Measurements from ENCODE around the gene LRRC8E. TPM values are rescaled to one million over a fixed set of nuclear protein-coding genes. Genes with fewer than 3 reads are reported as not detected.
A peak's percentile ranks its signal among the peaks of the same experiment; 100 is the strongest.

Gene LRRC8E
- total RNA-seq, 3 donors from 2014 or later: 1.4 to 15.1 (median 6.6) TPM

DNA sequence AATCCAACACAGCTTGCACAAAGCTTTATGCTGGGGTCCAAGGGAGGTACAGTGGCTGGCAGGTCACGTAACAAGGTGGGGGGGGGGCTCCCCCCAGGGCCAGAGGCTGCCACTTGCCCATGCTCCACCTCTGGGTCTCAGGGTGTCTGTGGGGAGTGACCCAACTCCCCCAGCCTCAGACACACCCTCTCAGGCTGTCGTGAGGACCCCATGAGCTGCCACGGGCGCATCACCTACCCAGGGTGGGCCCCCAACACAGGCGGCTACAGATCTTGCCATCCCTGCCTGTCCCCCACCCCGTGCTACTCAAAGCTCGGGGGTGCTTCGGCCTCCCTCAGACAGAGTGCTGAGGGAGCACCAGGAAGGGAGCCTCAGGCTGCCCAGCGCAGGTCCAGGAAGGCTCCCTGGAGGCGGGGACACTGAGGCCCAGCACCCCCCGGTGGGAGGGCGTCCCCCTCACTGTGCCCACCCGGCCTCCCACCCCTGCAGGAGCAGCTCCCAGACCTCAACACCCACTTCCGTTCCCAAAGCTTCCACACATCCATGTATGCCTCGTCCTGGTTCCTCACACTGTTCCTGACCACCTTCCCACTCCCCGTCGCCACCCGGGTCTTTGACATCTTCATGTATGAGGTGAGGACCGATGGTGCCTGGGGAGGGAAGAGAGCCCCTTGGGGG is 37.2 kb upstream of the LRRC8E start:
- intact Hi-C loops (cut with DNase I; ENCODE audit: low total_unique reads): loop anchor here (5.0 kb wide), 1 partner anchor 51 kb away; the partner anchor contains the start of gene MAP2K7
- DNase-seq (ENCODE audit: low spot score in 2 of 2): no peak
- no peak for TF ChIP-seq POLR2A (IDR thresholded peaks at IDR 0.05)
- no peak for TF ChIP-seq POLR2AphosphoS5 (IDR thresholded peaks at IDR 0.05)
- TF ChIP-seq, protein P1, sequence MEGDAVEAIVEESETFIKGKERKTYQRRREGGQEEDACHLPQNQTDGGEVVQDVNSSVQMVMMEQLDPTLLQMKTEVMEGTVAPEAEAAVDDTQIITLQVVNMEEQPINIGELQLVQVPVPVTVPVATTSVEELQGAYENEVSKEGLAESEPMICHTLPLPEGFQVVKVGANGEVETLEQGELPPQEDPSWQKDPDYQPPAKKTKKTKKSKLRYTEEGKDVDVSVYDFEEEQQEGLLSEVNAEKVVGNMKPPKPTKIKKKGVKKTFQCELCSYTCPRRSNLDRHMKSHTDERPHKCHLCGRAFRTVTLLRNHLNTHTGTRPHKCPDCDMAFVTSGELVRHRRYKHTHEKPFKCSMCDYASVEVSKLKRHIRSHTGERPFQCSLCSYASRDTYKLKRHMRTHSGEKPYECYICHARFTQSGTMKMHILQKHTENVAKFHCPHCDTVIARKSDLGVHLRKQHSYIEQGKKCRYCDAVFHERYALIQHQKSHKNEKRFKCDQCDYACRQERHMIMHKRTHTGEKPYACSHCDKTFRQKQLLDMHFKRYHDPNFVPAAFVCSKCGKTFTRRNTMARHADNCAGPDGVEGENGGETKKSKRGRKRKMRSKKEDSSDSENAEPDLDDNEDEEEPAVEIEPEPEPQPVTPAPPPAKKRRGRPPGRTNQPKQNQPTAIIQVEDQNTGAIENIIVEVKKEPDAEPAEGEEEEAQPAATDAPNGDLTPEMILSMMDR (IDR thresholded peaks at IDR 0.05): no peak
- Histone ChIP-seq H3K4me1 (peaks cover 0 to 5% of the 10 kb centered on the region in 2 donors), H3K27ac (no peak overlapping the region), H3K9me3 (no peaks in the 10 kb centered on the region), H3K4me3 (no peak overlapping the region), H3K27me3 (no peaks in the 10 kb centered on the region), H3K36me3 (no peaks in the 10 kb centered on the region)

DNA sequence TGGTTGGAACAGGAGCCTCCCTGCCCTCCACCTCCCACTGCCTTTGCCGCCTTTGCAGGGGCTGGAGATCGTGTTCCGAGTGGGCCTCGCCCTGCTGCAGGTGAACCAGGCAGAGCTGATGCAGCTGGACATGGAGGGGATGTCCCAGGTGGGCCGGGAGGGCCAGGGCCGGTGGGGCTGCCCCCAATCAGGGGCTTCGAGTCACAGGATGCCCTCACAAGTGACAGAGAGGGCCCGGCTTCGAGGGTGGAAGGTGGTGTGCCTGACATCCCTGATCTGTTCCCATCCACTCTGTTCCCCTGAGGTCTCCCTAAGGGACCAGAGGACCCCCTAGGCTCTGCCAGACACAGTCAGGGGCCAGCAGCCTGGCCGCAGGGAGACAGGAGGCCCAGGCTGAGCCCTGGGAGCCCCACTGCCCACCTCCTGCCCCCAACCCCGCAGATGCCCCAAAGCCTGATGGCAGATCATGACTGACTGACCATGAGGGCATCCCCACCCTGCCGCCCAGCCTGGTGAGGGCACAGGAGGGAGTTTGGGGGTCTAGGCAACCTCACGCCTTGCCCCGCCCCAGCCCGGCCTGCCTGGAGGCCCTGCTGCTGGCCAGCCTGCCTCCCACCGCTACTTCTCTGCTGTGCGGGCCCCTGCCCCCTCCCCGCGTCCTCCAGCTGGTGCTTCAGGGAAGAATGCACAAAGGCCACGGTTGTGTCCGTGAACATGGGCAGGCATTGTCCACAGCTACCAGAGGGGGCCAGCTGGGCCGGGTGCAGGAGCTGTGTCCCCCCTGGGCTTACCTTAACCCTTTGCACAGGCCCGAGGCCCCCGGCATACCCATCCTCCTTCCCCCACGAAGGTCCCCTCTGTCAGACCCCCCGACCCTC is 36.4 kb upstream of the LRRC8E start:
- no peak for DNase-seq (ENCODE audit: low spot score in 2 of 2)

DNA sequence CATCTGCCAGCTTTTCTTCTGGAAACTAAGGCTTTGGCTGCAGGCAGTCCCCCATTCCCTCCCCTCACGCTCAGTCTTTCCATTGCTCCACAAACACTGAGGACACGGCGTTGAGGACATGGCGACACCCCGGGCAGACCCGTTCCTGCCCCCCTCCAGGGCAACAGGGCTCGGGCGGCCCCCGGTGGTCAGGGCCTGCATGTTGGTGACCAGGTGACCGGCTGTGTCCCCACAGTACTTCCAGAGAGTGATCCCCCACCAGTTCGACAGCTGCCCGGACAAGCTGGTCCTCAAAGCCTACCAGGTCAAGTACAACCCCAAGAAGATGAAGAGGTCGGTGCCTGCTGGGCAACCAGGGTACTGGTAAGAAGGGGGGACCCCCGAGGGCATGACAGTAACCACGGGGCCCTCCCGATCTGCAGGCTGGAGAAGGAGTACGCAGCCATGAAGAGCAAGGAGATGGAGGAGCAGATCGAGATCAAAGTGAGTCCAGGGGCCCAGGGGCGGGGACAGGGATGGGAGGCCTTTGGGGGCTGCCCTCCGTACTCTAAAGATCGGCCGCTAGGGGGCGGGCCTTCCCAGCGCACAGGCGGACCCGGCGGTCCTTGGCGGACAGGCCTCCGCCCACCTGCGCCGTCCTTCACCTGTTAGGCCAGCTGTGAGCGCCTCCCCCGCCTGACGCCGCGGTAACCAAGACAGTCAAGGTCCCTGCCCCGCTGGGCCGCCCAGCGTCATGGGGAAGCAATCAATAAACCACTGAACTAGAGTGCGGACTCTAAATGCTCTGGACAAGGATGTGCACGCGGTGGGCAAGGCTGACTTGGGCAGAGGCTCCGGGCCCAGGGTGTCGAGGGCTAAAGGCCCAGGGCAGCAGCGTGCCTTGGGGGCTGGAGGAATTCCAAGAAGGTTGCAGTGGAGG is 35.2 kb upstream of the LRRC8E start:
- intact Hi-C loops (cut with DNase I; ENCODE audit: low total_unique reads): loop anchor here (5.0 kb wide), 1 partner anchor 49 kb away; the partner anchor contains the start of gene MAP2K7
- TF ChIP-seq POLR2AphosphoS5 (IDR thresholded peaks at IDR 0.05) (no peak), POLR2A (IDR thresholded peaks at IDR 0.05) (no peak)
- TF ChIP-seq, protein P1 (IDR thresholded peaks at IDR 0.05): peak; percentile 58 to 83 (median 64)
- peaks cover 0 to 5% of the 10 kb centered on the region in 2 donors for H3K4me1 ChIP-seq
- no peak overlapping the region for H3K4me3 ChIP-seq
- H3K27ac ChIP-seq: no peak overlapping the region
- no peaks in the 10 kb centered on the region for H3K9me3 ChIP-seq
- peak; percentile 59 to 74 for DNase-seq (ENCODE audit: low spot score in 2 of 2)
- H3K27me3 ChIP-seq: no peaks in the 10 kb centered on the region
- no peaks in the 10 kb centered on the region for H3K36me3 ChIP-seq

More for the DNA sequence above, 36.4 kb upstream of the LRRC8E start:
- Histone ChIP-seq H3K27me3 (no peaks in the 10 kb centered on the region), H3K36me3 (no peaks in the 10 kb centered on the region), H3K4me3 (no peak overlapping the region), H3K27ac (no peak overlapping the region), H3K9me3 (no peaks in the 10 kb centered on the region), H3K4me1 (peaks cover 0 to 5% of the 10 kb centered on the region in 2 donors)
- TF ChIP-seq POLR2AphosphoS5 (IDR thresholded peaks at IDR 0.05) (no peak), POLR2A (IDR thresholded peaks at IDR 0.05) (no peak)
- TF ChIP-seq, protein P1 (IDR thresholded peaks at IDR 0.05): no peak
- intact Hi-C loops (cut with DNase I; ENCODE audit: low total_unique reads): loop anchor here (5.0 kb wide), 1 partner anchor 50 kb away; the partner anchor contains the start of gene MAP2K7

DNA sequence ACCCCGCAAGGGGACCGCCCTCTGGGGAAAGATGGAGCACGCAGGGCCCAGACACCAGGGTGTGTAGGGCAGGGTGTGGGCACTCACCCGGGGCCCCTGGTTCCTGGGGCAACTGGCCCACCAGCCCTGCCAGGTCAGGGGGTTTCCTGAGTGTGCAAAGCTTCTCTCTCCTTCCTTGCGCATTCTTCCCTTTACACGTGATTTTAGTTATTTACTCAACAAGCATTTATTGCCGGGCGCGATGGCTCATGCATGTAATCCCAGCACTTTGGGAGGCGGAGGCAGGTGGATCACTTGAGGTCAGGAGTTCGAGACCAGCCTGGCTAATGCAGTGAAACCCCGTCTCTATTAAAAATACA is 34.6 kb upstream of the LRRC8E start:
- Histone ChIP-seq H3K27ac (no peak overlapping the region), H3K36me3 (no peaks in the 10 kb centered on the region), H3K27me3 (no peaks in the 10 kb centered on the region), H3K4me1 (peaks cover 0 to 5% of the 10 kb centered on the region in 2 donors), H3K4me3 (no peak overlapping the region), H3K9me3 (no peaks in the 10 kb centered on the region)
- intact Hi-C loops (cut with DNase I; ENCODE audit: low total_unique reads): loop anchor here (5.0 kb wide), 1 partner anchor 49 kb away; the partner anchor contains the start of gene MAP2K7
- no peak for DNase-seq (ENCODE audit: low spot score in 2 of 2)
- no peak for TF ChIP-seq POLR2A (IDR thresholded peaks at IDR 0.05)
- no peak for TF ChIP-seq POLR2AphosphoS5 (IDR thresholded peaks at IDR 0.05)
- TF ChIP-seq, protein P1 (IDR thresholded peaks at IDR 0.05): no peak
